GM18505 (cell line): Measurements from ENCODE around the gene NXN.

Experiments used
- ATAC-seq: cut with Tn5 transposase; IDR thresholded peaks from one replicate; pipeline ENCODE4 v1.9.1; 2021; ENCODE audit not compliant: unreplicated experiment
- POLR2A ChIP-seq: IDR thresholded peaks from 4 replicates; pipeline ENCODE4 v1.6.1; 2011; ENCODE audit warnings: borderline replicate concordance; ENCODE audit not compliant: insufficient read depth, insufficient read length; ENCODE audit errors: extremely low read depth

NXN gene

GRCh38 chr17:979539-980405 is at the start of gene NXN:
TSS of gene NXN (minus strand) at chr17:979776.
- TF ChIP-seq POLR2A, result no peak
- ATAC-seq, result peak; percentile 69

GRCh38 chr17:1027044-1027443 is 47.5 kb upstream of the NXN start:
- no peak for ATAC-seq
- TF ChIP-seq POLR2A, result no peak

- TF ChIP-seq POLR2A, result no peak
- ATAC-seq, result no peak
Measured at GRCh38 chr17:1026599-1026975, 47.0 kb upstream of the NXN start.

- no peak for TF ChIP-seq POLR2A
- no peak for ATAC-seq
Measured at GRCh38 chr17:1025733-1026598, 46.4 kb upstream of the NXN start.

GRCh38 chr17:1024076-1024475 is 44.5 kb upstream of the NXN start:
- no peak for TF ChIP-seq POLR2A
- no peak for ATAC-seq

GRCh38 chr17:1022278-1023024 is 42.9 kb upstream of the NXN start:
- no peak for ATAC-seq
- no peak for TF ChIP-seq POLR2A

GRCh38 chr17:1021147-1021546 is 41.6 kb upstream of the NXN start:
- no peak for ATAC-seq

GRCh38 chr17:1019451-1019850 is 39.9 kb upstream of the NXN start:
- ATAC-seq, result no peak
- TF ChIP-seq POLR2A, result no peak

More at GRCh38 chr17:1021147-1021546, 41.6 kb upstream of the NXN start:
- TF ChIP-seq POLR2A, result no peak

- no peak for TF ChIP-seq POLR2A
- ATAC-seq, result no peak
Measured at GRCh38 chr17:1018547-1018946, 39.0 kb upstream of the NXN start.

GRCh38 chr17:1013729-1014090 is 34.1 kb upstream of the NXN start:
- TF ChIP-seq POLR2A, result no peak
- no peak for ATAC-seq

GRCh38 chr17:1012823-1013728 is 33.5 kb upstream of the NXN start:
- ATAC-seq, result no peak
- no peak for TF ChIP-seq POLR2A

GRCh38 chr17:1011760-1012735 is 32.5 kb upstream of the NXN start:
- no peak for TF ChIP-seq POLR2A
- no peak for ATAC-seq

GRCh38 chr17:1011138-1011537 is 31.6 kb upstream of the NXN start:
- no peak for TF ChIP-seq POLR2A
- ATAC-seq, result no peak
